Measurements from ENCODE around the gene ERICH6.

DNA sequence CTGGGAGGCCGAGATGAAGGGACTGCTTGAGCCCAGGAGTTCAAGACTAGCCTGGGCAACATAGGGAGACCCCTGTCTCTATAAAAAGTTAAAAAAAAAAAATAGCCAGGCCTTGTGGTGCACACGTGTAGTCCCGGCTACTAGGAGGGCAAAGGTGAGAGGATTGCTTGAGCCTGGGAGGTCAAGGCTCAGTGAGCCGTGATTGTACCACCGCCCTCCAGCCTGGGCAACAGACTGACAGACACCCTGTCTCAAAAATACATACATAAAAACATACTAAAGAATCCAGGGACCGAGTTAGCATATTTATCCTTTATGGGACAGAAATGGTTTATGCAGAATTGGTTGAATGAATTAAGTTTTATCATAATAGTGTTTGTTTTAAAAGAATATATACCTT lies 45.5 kb upstream of the ERICH6 start:
- TF ChIP-seq, protein P1, sequence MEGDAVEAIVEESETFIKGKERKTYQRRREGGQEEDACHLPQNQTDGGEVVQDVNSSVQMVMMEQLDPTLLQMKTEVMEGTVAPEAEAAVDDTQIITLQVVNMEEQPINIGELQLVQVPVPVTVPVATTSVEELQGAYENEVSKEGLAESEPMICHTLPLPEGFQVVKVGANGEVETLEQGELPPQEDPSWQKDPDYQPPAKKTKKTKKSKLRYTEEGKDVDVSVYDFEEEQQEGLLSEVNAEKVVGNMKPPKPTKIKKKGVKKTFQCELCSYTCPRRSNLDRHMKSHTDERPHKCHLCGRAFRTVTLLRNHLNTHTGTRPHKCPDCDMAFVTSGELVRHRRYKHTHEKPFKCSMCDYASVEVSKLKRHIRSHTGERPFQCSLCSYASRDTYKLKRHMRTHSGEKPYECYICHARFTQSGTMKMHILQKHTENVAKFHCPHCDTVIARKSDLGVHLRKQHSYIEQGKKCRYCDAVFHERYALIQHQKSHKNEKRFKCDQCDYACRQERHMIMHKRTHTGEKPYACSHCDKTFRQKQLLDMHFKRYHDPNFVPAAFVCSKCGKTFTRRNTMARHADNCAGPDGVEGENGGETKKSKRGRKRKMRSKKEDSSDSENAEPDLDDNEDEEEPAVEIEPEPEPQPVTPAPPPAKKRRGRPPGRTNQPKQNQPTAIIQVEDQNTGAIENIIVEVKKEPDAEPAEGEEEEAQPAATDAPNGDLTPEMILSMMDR (IDR thresholded peaks at IDR 0.05) = no peak
- no peak for TF ChIP-seq POLR2A (IDR thresholded peaks at IDR 0.05)
